ENCODE data around the gene AK8.

Gene AK8

GRCh38 chr9:132787748-132788159 is 90.3 kb downstream of the AK8 start:
- no peaks in the 10 kb centered on the region for H3K36me3 ChIP-seq
- H3K9me3 ChIP-seq (ENCODE audit: severe bottlenecking), result peaks cover 5% of the 10 kb centered on the region
- no peak for TF ChIP-seq CTCF (IDR thresholded peaks at IDR 0.05; ENCODE audit: low read depth, low read length)
- no peak overlapping the region for H3K27ac ChIP-seq
- H3K4me3 ChIP-seq (ENCODE audit: low read depth, low read length), result no peak overlapping the region
- no peak for DNase-seq
- H3K27me3 ChIP-seq (ENCODE audit: insufficient read depth, low read depth, severe bottlenecking), result no peaks in the 10 kb centered on the region

GRCh38 chr9:132784286-132784830 is 93.7 kb downstream of the AK8 start:
- Histone ChIP-seq H3K27ac (no peak overlapping the region), H3K9me3 (ENCODE audit: severe bottlenecking) (peaks cover 5% of the 10 kb centered on the region), H3K4me3 (ENCODE audit: low read depth, low read length) (no peak overlapping the region), H3K27me3 (ENCODE audit: insufficient read depth, low read depth, severe bottlenecking) (no peaks in the 10 kb centered on the region), H3K36me3 (no peaks in the 10 kb centered on the region)
- TF ChIP-seq CTCF (IDR thresholded peaks at IDR 0.05; ENCODE audit: low read depth, low read length), result no peak
- DNase-seq, result no peak

GRCh38 chr9:132783006-132783405 is 95.1 kb downstream of the AK8 start:
- TF ChIP-seq CTCF (IDR thresholded peaks at IDR 0.05; ENCODE audit: low read depth, low read length), result no peak
- peaks cover under 1% of the 10 kb centered on the region for H3K9me3 ChIP-seq (ENCODE audit: severe bottlenecking)
- no peaks in the 10 kb centered on the region for H3K27me3 ChIP-seq (ENCODE audit: insufficient read depth, low read depth, severe bottlenecking)
- no peak overlapping the region for H3K4me3 ChIP-seq (ENCODE audit: low read depth, low read length)
- no peak overlapping the region for H3K27ac ChIP-seq
- DNase-seq, result no peak
- H3K36me3 ChIP-seq, result no peaks in the 10 kb centered on the region

- no peak for TF ChIP-seq CTCF (IDR thresholded peaks at IDR 0.05; ENCODE audit: low read depth, low read length)
- no peak overlapping the region for H3K27ac ChIP-seq
- H3K9me3 ChIP-seq (ENCODE audit: severe bottlenecking), result no peaks in the 10 kb centered on the region
- H3K36me3 ChIP-seq, result no peaks in the 10 kb centered on the region
- H3K4me3 ChIP-seq (ENCODE audit: low read depth, low read length), result no peak overlapping the region
- H3K27me3 ChIP-seq (ENCODE audit: insufficient read depth, low read depth, severe bottlenecking), result no peaks in the 10 kb centered on the region
- no peak for DNase-seq
Measured at GRCh38 chr9:132782037-132782436, 96.0 kb downstream of the AK8 start.

GRCh38 chr9:132780230-132781007 is 97.7 kb downstream of the AK8 start:
- Histone ChIP-seq H3K27ac (no peak overlapping the region), H3K27me3 (ENCODE audit: insufficient read depth, low read depth, severe bottlenecking) (no peaks in the 10 kb centered on the region), H3K36me3 (no peaks in the 10 kb centered on the region), H3K4me3 (ENCODE audit: low read depth, low read length) (no peak overlapping the region), H3K9me3 (ENCODE audit: severe bottlenecking) (no peaks in the 10 kb centered on the region)
- no peak for DNase-seq
- TF ChIP-seq CTCF (IDR thresholded peaks at IDR 0.05; ENCODE audit: low read depth, low read length), result no peak
